Dermis lymphatic vessel endothelial cell (primary cell): ENCODE results near the gene CFAP107. TPM values are rescaled to one million over a fixed set of nuclear protein-coding genes. Genes with fewer than 3 reads are reported as not detected.

Source experiments
- total RNA-seq: library from RNA; depleted of rRNA; stranded (reverse); fragments of >200 nt; gene quantifications from 2 replicates; pipeline ENCODE4 v1.2.1, GENCODE V29; 2014

Gene CFAP107, protein sequence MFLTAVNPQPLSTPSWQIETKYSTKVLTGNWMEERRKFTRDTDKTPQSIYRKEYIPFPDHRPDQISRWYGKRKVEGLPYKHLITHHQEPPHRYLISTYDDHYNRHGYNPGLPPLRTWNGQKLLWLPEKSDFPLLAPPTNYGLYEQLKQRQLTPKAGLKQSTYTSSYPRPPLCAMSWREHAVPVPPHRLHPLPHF
- total RNA-seq: under 0.01 TPM in 1 of 2 replicates, not detected in the other

DNA sequence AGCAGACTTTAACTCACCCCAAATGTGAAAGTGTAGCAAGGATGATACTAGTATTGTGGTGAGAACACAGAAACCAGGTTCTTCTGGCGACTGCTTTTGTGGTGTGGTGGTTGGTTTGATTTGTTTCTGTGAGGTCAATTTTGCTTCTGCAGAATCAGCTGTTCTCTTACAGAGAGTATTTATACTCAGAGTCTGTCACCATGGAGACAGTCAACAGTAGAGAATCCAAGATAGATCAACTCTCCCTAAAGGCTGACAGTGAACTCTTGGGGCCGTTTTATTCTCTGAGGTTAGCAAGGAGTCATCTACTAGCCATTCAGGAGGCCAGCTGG, at the start of gene CFAP107:
TSS of gene CFAP107 (plus strand) at position 209 of the 332 bp plus-strand sequence. CDS start 231 bp downstream, outside the sequence.

DNA sequence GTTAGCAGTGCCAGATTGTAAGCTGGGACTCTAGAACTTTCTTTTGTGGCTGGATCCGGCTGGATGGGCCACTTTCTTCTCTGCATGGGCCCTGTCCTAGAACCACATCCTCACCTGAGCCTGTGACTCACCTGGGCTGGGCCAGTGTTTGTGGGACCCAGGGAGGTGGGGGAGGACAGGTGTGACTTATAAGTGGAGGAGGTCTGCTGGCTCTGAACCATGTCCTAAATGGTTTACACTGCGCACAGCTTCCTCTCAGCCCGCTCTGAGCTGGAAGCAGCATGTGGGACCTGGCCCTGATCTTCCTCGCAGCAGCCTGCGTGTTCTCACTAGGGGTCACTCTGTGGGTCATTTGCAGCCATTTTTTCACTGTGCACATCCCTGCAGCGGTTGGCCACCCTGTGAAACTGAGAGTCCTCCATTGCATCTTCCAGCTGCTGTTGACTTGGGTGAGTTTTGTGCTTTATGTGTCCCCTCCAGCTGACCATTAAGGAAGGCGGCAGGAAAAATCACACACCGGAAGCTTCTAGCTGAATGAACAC, 30.0 kb upstream of the CFAP107 start, which contains the start of gene AADACL3:
TSS of gene AADACL3 (plus strand) at position 215 of the 542 bp plus-strand sequence. CDS start at position 282, 67 bp downstream.

DNA sequence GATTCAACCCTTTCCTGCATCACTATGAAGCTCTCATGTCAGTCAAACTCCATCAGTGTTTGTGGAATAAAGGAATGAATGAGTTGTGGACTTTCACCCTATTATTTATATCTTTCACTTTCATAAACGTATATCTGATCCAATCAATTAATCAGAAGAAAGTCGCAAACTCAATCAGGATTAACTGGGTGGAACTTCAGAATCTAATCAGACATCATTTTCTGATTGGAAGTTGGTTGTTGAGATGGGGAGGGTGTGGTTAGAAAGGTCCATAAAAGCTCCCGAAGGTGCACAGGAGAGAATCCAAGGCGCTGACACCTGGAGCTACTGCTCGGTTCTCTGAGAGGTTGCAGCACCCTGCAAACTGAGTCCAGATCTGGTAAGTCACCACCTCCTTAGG, 27.4 kb downstream of the CFAP107 start, which contains the start of gene PRAMEF12:
TSS of gene PRAMEF12 (plus strand) at position 301 of the 400 bp plus-strand sequence. CDS start 1,130 bp downstream, outside the sequence.

DNA sequence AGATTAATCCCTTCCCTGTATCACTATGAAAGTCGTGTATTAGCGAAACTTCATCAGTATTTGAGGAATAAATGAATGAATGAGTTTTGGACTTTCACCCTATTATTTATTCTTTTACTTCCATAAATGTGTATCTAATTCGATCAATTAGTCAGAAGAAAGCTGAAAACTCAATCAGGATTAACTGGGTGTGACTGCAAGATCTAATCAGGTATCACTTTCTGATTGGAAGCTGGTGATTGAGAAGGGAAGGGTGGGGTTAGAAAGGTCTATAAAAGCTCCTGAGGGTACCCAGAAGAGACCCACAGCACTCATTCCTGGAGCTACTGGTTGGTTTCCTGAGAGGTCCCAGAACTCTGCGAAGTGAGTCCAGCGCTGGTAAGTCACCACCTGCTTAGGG, 45.1 kb downstream of the CFAP107 start, which contains the start of gene PRAMEF1:
TSS of gene PRAMEF1 (plus strand) at position 301 of the 400 bp plus-strand sequence. CDS start 1,831 bp downstream, outside the sequence.

Other genes starting within 250 kb of the CFAP107 start
- 44.2 and 113 TPM in 2 replicates for gene DHRS3, start 128.0 kb upstream of the CFAP107 start, total RNA-seq
- gene AADACL4, start 102.1 kb upstream of the CFAP107 start, total RNA-seq: not detected in 2 replicates
- not detected in 2 replicates for gene AADACL3, start 30.1 kb upstream of the CFAP107 start, total RNA-seq
- not detected in 2 replicates for gene PRAMEF12, start 27.5 kb downstream of the CFAP107 start, total RNA-seq
- under 0.01 TPM in 1 of 2 replicates, not detected in the other for gene PRAMEF1, start 45.2 kb downstream of the CFAP107 start, total RNA-seq
- not detected in 2 replicates for gene PRAMEF11, start 85.2 kb downstream of the CFAP107 start, total RNA-seq
- gene HNRNPCL1, start 102.5 kb downstream of the CFAP107 start, total RNA-seq: not detected in 2 replicates
- not detected in 2 replicates for gene PRAMEF2, start 110.9 kb downstream of the CFAP107 start, total RNA-seq
- gene PRAMEF4, start 140.0 kb downstream of the CFAP107 start, total RNA-seq: not detected in 2 replicates
- gene PRAMEF10, start 152.1 kb downstream of the CFAP107 start, total RNA-seq: not detected in 2 replicates
- not detected in 2 replicates for gene PRAMEF7, start 170.4 kb downstream of the CFAP107 start, total RNA-seq
- not detected in 2 replicates for gene PRAMEF6, start 201.4 kb downstream of the CFAP107 start, total RNA-seq